Thyroid gland (tissue), 4 donors: ENCODE results near the gene CAMTA1.

ENCODE experiments used
- POLR2A ChIP-seq, 2 donors: fragments of 450-650 bp; IDR thresholded peaks; one replicate each; pipeline ENCODE4 v1.6.1; 2017; ENCODE audit warnings: antibody characterized with exemption in 2 of 2, mild to moderate bottlenecking in 2 of 2, moderate library complexity in 1 of 2
- TF ChIP-seq, protein P1 (sequence below), 6 experiments: fragments of 200-600 bp in 3 of 6; fragments of 450-650 bp in 3 of 6; sonication (generic) in 3 of 6; IDR thresholded peaks; one replicate each; pipeline ENCODE4 v1.5.1; 2016 to 2019; ENCODE audit warnings: antibody characterized with exemption in 6 of 6, mild to moderate bottlenecking in 2 of 6, inconsistent platforms in 1 of 6, moderate library complexity in 1 of 6

DNA sequence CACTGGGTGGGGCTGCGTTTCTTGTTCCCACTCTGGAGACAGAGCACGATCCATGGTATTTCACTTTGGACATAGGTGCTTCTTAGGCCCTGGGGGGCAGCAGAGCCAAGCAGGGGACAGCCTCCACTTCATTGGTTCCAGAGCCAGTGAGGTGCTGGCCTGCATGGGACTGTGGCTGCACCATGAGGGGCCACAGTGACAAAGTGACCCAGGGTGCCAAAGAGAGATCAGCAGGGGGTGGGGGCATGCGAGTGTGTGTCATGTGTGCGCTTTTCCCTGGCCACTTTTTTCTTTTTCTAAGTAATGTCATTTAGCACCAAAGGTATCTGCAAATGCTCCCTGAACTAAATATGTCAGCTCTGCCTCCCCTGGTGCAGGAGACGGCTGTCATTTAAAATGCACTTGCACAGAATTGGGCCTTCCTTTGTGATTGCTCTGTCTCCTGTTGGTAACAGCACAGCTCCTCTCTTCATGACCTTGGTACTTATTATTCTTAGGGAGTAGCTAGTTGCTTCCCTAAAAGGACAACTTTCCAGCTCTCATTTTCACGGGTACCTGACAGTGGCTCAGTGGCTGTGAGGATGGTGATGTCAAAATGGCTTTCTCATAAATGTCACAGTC lies 910.4 kb downstream of the CAMTA1 start:
- TF ChIP-seq, protein P1, sequence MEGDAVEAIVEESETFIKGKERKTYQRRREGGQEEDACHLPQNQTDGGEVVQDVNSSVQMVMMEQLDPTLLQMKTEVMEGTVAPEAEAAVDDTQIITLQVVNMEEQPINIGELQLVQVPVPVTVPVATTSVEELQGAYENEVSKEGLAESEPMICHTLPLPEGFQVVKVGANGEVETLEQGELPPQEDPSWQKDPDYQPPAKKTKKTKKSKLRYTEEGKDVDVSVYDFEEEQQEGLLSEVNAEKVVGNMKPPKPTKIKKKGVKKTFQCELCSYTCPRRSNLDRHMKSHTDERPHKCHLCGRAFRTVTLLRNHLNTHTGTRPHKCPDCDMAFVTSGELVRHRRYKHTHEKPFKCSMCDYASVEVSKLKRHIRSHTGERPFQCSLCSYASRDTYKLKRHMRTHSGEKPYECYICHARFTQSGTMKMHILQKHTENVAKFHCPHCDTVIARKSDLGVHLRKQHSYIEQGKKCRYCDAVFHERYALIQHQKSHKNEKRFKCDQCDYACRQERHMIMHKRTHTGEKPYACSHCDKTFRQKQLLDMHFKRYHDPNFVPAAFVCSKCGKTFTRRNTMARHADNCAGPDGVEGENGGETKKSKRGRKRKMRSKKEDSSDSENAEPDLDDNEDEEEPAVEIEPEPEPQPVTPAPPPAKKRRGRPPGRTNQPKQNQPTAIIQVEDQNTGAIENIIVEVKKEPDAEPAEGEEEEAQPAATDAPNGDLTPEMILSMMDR (IDR thresholded peaks at IDR 0.05): no peak
- TF ChIP-seq POLR2A (IDR thresholded peaks at IDR 0.05): no peak
